ENCODE data around the gene UGDH. TPM values are rescaled to one million over a fixed set of nuclear protein-coding genes. Genes with fewer than 3 reads are reported as not detected.

The UGDH gene
- total and polyA plus RNA-seq, 2 of the 8 experiments (the other 6 are each of a cell fraction or from before 2014, with no cell fraction given) = 32.0 to 128 TPM

- Histone ChIP-seq H2BK12ac (ENCODE audit: low read depth, low read length) (no peak overlapping the region), H3K14ac (ENCODE audit: insufficient read length) (no peak overlapping the region), H3K4ac (replicated peaks; ENCODE audit: insufficient read length, low read depth, low read length) (no peak overlapping the region), H3K9ac (replicated peaks in 1 of 4; ENCODE audit: extremely low read depth in 1 of 4, low read depth in 3 of 4, low read length in 3 of 4) (no peak overlapping the region), H2BK120ac (replicated peaks; ENCODE audit: low read depth, low read length) (no peak overlapping the region), H2BK20ac (ENCODE audit: low read length) (no peak overlapping the region), H2AK5ac (ENCODE audit: low read depth, low read length) (no peak overlapping the region), H3K23ac (ENCODE audit: insufficient read length) (no peak overlapping the region), H3K9me3 (ENCODE audit: insufficient read depth in 2 of 2, low read depth in 1 of 2, low read length in 1 of 2) (peaks cover 3 to 5% of the 10 kb centered on the region in 2 experiments; a peak in 1 of 4 replicates), H3K79me1 (ENCODE audit: low read depth, low read length) (no peaks in the 10 kb centered on the region), H4K20me1 (replicated peaks in 1 of 2; ENCODE audit: control insufficient read depth in 1 of 2, insufficient read depth in 2 of 2, low read length in 2 of 2) (no peaks in the 10 kb centered on the region), H3K4me2 (ENCODE audit: insufficient read depth in 1 of 2, low read depth in 2 of 2, low read length in 2 of 2) (no peak overlapping the region), H3K27ac (ENCODE audit: low read depth, low read length) (no peak overlapping the region), H3K4me1 (replicated peaks in 1 of 4; ENCODE audit: control insufficient read depth in 3 of 4, insufficient read depth in 4 of 4, low read length in 3 of 4) (no peaks in the 10 kb centered on the region), H2BK15ac (ENCODE audit: low read length) (no peak overlapping the region), H2AFZ (ENCODE audit: low read length) (no peak overlapping the region), H3K56ac (replicated peaks; ENCODE audit: insufficient read length, low read depth, low read length) (no peak overlapping the region), H3K4me3 (ENCODE audit: extremely low read depth in 1 of 4, insufficient read depth in 2 of 4, low read depth in 3 of 4, low read length in 4 of 4) (no peak overlapping the region), H3K36me3 (ENCODE audit: control insufficient read depth in 2 of 4, insufficient read depth in 4 of 4, low read length in 3 of 4) (peaks cover 0 to 14% (median 3%) of the 10 kb centered on the region in 4 experiments; a peak in 3 of 8 replicates), H3K27me3 (replicated peaks in 1 of 4; ENCODE audit: control insufficient read depth in 3 of 4, extremely low read depth in 1 of 4, insufficient read depth in 3 of 4, low read length in 3 of 4) (no peaks in the 10 kb centered on the region), H3K79me2 (ENCODE audit: control insufficient read depth in 1 of 2, insufficient read depth in 2 of 2, low read length in 2 of 2) (no peaks in the 10 kb centered on the region; a peak in 1 of 4 replicates), H4K8ac (ENCODE audit: extremely low read depth, insufficient read depth, low read length) (no peak overlapping the region), H2BK5ac (ENCODE audit: low read depth, low read length) (no peak overlapping the region), H4K5ac (ENCODE audit: insufficient read length, low read depth, low read length) (no peak overlapping the region), H3K18ac (ENCODE audit: extremely low read depth, low read length) (no peak overlapping the region), H3K23me2 (ENCODE audit: low read depth, low read length) (no peaks in the 10 kb centered on the region), H4K91ac (replicated peaks; ENCODE audit: insufficient read length, low read length) (no peak overlapping the region)
- no peak for FAIRE-seq
- ChIA-PET POLR2A (ENCODE audit: partially characterized antibody) (no interaction called here), CTCF (ENCODE audit: partially characterized antibody) (interaction anchor here (0.6 to 1.0 kb wide), 3 partner anchors 30 to 100 kb away, joined by 3 read pairs; no protein-coding TSS in a partner anchor)
- TF ChIP-seq HDAC6 (IDR thresholded peaks at IDR 0.05; ENCODE audit: low read depth, low read length) (no peak), KDM5A (IDR thresholded peaks at IDR 0.05; ENCODE audit: low read length) (no peak)
- WGBS, 2 experiments (ENCODE audit: extremely low coverage in 1 of 2, insufficient coverage in 1 of 2, insufficient read length in 1 of 2, insufficient replicate concordance in 2 of 2, low coverage in 1 of 2, low lambda C conversion rate in 2 of 2, missing lambda C conversion rate in 1 of 2) = 86% methylated on average over 3 of the region's 3 CpGs; no CpG with 5 or more reads in 1 of the 2 experiments
- DNase-seq (ENCODE audit: low read depth in 1 of 2, low spot score in 2 of 2) = no peak
Observed at GRCh38 chr4:39568805-39569204, 41.6 kb upstream of the UGDH start.

Measured in H1 (cell line).